NCI-H187 treated with DMSO at 0.1 percent for 48 hours (cell line): ENCODE data around the gene FOLH1.
"Not testable (repeated sequence)": the region's sequence is repeated elsewhere in the genome, so short reads cannot be mapped to it uniquely, and the experiment has no call there.

ENCODE experiments used
- DNase-seq: peaks from one replicate; lab custom pipeline; 2025; lab: John Stamatoyannopoulos, UW

Gene FOLH1

DNA sequence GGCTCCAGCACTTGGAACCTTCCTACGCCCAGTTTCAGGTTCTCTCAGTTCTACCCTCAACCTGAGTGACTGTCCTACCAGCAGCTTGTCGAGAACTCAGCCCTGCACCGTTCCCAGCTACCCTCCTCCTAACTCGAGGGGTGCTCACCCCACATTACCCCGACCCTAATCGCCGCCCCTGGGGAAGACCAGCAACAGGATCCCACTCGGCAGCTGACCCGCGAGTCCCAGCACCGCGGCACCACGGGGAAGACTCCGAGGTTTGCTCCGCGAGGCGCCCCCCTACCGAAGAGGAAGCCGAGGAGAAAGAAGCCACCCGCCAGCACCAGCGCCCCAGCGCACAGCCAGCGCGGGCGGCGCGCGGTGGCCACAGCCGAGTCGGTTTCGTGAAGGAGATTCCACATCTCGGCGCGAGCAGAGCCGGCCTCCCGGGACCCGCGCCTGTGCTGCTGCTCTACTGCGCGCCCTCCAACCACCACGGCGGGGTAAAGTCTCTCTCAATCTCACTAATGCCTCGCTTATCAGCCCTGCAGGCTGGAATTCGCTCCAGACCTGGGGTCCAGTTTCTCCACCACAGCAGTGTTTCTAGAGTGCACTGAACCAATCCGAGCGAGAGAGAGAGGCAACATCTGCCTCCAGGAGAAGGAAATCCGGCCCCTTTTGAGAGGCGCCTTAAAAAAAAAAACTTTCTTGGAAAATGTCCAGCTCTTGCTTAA is at the start of gene FOLH1:
FOLH1 (minus strand) TSS at position 597 of the 716 bp plus-strand sequence; CDS start at position 404, 193 bp downstream.
- no peak for DNase-seq

- DNase-seq: not testable (repeated sequence)
These were observed 46.7 kb upstream of the FOLH1 start for GRCh38 chr11:49255148-49255547.

GRCh38 chr11:49251212-49251611 is 42.8 kb upstream of the FOLH1 start:
- not testable (repeated sequence) for DNase-seq

GRCh38 chr11:49250398-49251115 is 42.2 kb upstream of the FOLH1 start:
- DNase-seq: not testable (repeated sequence)

GRCh38 chr11:49249363-49249762 is 41.0 kb upstream of the FOLH1 start:
- not testable (repeated sequence) for DNase-seq

GRCh38 chr11:49233685-49234084 is 25.3 kb upstream of the FOLH1 start:
- not testable (repeated sequence) for DNase-seq

DNA sequence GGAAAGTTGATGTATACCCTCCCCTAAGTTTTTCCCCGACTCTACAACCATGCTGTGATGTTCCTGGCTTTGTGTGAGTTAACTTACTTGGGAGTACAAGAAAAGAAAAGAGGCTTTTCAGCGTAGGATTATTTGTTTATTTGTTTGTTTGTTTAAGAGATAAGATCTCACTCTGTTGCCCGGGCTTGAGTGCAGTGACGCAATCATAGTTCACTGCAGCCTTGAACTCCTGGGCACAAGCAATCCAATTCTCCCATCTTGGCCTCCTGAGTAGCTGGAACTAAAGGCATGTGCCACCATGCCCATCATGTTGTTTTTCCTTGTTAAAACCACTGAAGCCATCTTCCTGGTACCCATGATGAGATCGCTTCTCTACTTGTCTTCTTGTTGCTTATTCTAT is 24.6 kb upstream of the FOLH1 start:
- DNase-seq: not testable (repeated sequence)

GRCh38 chr11:49231725-49232124 is 23.3 kb upstream of the FOLH1 start:
- not testable (repeated sequence) for DNase-seq

GRCh38 chr11:49230534-49230933 is 22.1 kb upstream of the FOLH1 start:
- not testable (repeated sequence) for DNase-seq

DNA sequence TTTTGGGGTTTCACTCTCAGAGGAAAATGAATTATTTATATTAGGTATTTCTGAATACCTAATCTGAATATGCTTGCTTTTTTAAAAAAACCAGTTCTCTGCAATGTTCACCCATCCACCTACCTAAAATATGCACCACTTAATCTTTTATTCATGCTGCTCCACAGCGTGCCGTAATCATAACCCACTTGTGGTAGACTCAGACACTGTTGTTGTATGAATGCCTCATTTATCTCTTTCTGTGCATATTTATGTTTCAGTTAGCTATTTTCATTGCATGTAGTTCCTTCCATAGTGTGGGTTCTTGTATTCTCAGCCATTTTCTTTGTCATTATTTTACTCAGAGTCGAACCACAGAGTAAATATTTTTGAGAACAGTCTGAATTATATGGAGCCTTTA is 21.6 kb upstream of the FOLH1 start:
- DNase-seq: not testable (repeated sequence)

GRCh38 chr11:49229136-49229535 is 20.7 kb upstream of the FOLH1 start:
- DNase-seq: not testable (repeated sequence)

GRCh38 chr11:49225255-49225785 is 16.9 kb upstream of the FOLH1 start:
- DNase-seq: not testable (repeated sequence)

DNA sequence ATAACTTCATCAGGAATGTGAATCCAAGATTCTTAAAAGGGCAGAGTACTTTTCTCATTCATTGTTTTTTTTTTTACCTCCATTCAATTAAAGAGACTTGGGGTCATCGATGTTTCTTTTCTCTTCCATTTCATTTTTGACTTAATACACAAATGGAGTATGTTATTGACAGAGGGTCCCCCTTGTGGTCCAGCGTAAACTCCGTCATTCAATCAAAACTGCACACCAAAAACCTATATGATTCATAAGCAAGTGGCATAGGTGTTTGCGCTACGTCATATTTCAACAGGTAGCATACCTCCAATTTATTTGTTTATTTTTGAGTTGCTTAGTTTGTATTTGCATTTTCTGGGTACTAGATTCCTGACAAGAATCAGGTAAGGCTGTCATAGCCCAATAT is 12.7 kb upstream of the FOLH1 start:
- DNase-seq: no peak

DNA sequence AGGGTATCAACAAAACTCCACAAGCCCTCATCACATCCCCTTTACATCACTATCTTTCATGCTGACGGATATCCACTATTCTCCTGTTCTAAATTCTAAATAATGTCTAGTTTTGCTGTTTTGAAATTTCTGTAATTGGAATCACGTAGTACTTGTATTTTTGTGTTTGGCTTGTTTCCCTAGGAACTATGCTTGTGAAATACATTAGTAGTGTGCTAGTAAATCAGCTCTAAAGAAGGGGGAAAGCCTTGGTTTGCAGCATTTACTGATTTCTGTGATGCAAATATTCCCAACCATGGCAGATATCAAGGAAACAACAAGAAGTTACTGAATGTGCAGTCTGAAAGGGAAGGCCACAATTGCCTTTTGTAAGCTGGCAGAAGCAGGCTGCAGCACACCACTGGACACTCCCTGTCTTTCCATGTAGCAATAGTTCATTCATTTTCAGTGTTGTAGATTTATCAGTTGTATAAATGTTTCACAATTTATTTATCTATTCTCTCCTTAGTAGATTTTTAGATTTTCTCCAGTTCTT is 4.7 kb upstream of the FOLH1 start:
- DNase-seq: no peak

DNA sequence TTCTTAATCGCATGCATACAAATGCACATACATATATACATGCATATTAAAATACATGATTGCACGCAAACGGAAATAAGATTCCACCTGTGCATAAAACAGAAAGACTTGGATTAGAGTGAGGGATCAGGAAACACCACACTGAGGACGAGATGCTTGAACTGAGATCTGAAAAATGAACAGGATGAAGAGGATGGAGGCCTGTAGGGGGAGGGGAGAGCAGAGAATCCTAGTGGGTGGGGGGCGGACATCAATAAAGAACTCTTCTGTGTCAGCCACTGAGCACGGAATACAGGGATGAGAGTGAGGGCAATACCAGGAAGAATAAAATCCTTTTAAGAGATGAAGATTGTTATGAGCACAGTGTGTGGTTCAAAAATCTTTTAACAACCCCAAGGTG is 1.4 kb downstream of the FOLH1 start:
- DNase-seq: not testable (repeated sequence)

GRCh38 chr11:49202287-49202976 is 6.0 kb downstream of the FOLH1 start:
- DNase-seq: no peak

DNA sequence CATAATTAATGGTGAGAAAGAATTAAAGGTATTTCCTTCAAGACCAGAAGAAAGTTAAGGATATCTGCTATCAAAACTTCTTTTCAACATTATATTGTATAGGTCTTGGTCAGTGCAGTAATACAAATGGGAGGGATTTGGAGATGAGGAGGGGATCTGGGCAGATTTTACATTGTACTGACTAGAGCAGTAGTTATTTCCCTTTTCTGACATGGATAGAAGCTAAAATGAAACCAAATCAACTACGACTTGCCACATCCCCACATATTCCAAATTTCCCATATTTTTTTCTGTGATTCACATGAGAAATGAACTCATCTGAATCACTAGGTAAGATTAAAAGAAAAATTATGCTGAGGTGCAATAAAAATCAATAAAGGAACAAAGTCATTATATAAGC is 11.6 kb downstream of the FOLH1 start:
- not testable (repeated sequence) for DNase-seq

GRCh38 chr11:49196002-49196401 is 12.4 kb downstream of the FOLH1 start:
- not testable (repeated sequence) for DNase-seq

- DNase-seq: not testable (repeated sequence)
These were observed 18.1 kb downstream of the FOLH1 start for GRCh38 chr11:49190287-49190686.

DNA sequence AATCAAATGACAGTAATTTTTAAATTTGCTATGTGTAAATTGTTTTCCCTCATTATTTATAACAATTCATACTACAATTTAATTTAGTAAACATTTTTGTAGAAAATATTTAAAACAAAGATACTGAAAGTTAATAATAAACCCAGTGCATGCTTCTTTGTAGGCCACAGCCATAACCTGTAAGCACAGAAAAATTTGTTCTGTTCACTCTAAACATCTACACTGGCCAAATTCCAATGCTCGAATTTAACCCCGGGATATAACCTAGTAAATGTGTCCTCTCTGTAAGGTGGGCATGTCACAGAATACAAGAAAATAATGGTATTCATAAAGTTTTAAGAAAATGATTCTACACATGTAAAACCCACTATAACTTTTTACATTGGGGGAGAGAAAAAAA is 22.2 kb downstream of the FOLH1 start:
- DNase-seq: not testable (repeated sequence)

DNA sequence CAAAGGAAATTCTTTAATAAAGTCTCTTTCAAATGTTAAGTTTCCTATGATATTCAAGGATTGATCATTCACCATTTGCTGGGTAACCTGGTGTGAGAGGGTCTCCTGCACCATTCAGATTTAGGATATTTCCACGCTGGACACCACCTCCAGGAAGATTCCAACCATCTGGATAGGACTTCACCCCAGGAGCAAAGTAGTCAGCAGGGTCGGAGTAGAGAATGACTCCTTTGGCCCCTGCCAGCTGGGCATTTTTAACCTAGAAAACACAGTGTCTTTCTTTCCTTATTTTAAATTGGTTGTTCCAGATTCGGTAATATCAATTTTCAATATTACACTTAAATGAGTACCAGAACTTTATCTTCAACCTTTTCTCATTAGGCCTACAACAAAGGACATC is 22.8 kb downstream of the FOLH1 start:
- DNase-seq: not testable (repeated sequence)

GRCh38 chr11:49184756-49185155 is 23.6 kb downstream of the FOLH1 start:
- not testable (repeated sequence) for DNase-seq
